Large intestine (tissue), 12 donors: Measurements from ENCODE around the gene RASAL3. TPM values are rescaled to one million over a fixed set of nuclear protein-coding genes. Genes with fewer than 3 reads are reported as not detected.

Experiments
- DNase-seq, 2 donors: peaks; one replicate each; pipeline versions ENCODE4 v3.0.0 to v3.0.0-alpha.2; 2013
- H3K27ac ChIP-seq: one replicate; pipeline ENCODE4 v1.5.1; 2013; ENCODE audit warnings: low read length
- H3K27me3 ChIP-seq: 2 replicates; pipeline ENCODE4 v1.6.1; 2013; ENCODE audit warnings: low read length; ENCODE audit not compliant: control insufficient read depth, insufficient read depth
- H3K36me3 ChIP-seq: 2 replicates; pipeline ENCODE4 v1.6.1; 2013; ENCODE audit warnings: low read length; ENCODE audit not compliant: control insufficient read depth, insufficient read depth
- H3K4me1 ChIP-seq: one replicate; pipeline ENCODE4 v1.6.1; 2013; ENCODE audit warnings: low read length; ENCODE audit not compliant: control insufficient read depth, insufficient read depth
- H3K4me3 ChIP-seq: one replicate; pipeline ENCODE4 v1.5.1; 2013; ENCODE audit warnings: low read length
- H3K9me3 ChIP-seq: one replicate; pipeline ENCODE4 v1.6.1; 2013; ENCODE audit warnings: mild to moderate bottlenecking, low read depth, low read length, moderate library complexity; ENCODE audit not compliant: control insufficient read depth
- WGBS: methylation state at CpG from one replicate; pipeline ENCODE4 v1.1.5; 2013; ENCODE audit warnings: low lambda C conversion rate; ENCODE audit not compliant: insufficient coverage; 5-methylcytosine and 5-hydroxymethylcytosine counted together
- long read RNA-seq, 11 donors: transcript quantifications; one replicate each; lab custom pipeline, GENCODE V29; 2026
- polyA plus RNA-seq: library from polyadenylated mRNA; unstranded; fragments of 120-200 nt; gene quantifications from one replicate; pipeline ENCODE4 v1.2.1, GENCODE V29; 2013

RASAL3 gene
- 2.8 TPM for polyA plus RNA-seq
- long read RNA-seq, donor 1, result 0 reads
- long read RNA-seq, donor 2, result 0 reads
- long read RNA-seq, donor 3, result 0 reads
- long read RNA-seq, donor 4, result 0 reads
- long read RNA-seq, donor 5, result 0 reads
- long read RNA-seq, donor 6, result 0 reads
- long read RNA-seq, donor 7, result 0 reads
- long read RNA-seq, donor 8, result 0 reads
- long read RNA-seq, donor 9, result 0 reads
- long read RNA-seq, donor 10, result 0 reads
- long read RNA-seq, donor 11, partial matches to known transcripts, result 0 of 1 reads
- long read RNA-seq, donor 11, other reads (novel, unspliced or antisense), result 0 of 1 reads

- Histone ChIP-seq H3K36me3 (no peaks in the 10 kb centered on the region), H3K4me1 (no peaks in the 10 kb centered on the region), H3K27ac (no peak within 1 kb of the TSS), H3K4me3 (peak within 1 kb of the TSS; percentile 18), H3K27me3 (peaks cover 60% of the 10 kb centered on the region), H3K9me3 (no peaks in the 10 kb centered on the region)
- DNase-seq, result no peak
- no CpG with 5 or more reads among the region's 17 CpGs for WGBS
Observed at GRCh38 chr19:15464394-15465385, at the start of gene RASAL3. Gene RASAL3, minus strand, starts transcription at chr19:15464544. Its CDS starts 186 bp downstream, at chr19:15464358.

- no peak overlapping the region for H3K27ac ChIP-seq
- H3K4me1 ChIP-seq, result no peaks in the 10 kb centered on the region
- no peak for DNase-seq
- no CpG with 5 or more reads among the region's 19 CpGs for WGBS
- no peaks in the 10 kb centered on the region for H3K9me3 ChIP-seq
- H3K36me3 ChIP-seq, result no peaks in the 10 kb centered on the region
- H3K27me3 ChIP-seq, result peaks cover 31% of the 10 kb centered on the region
- no peak overlapping the region for H3K4me3 ChIP-seq
Observed at GRCh38 chr19:15511671-15512424, 47.5 kb upstream of the RASAL3 start.

GRCh38 chr19:15508035-15508710 is 43.8 kb upstream of the RASAL3 start, which contains the start of gene CYP4F22:
Gene CYP4F22, plus strand, starts transcription at chr19:15508525. Its CDS starts 16,812 bp downstream, at chr19:15525337.
- Histone ChIP-seq H3K9me3 (no peaks in the 10 kb centered on the region), H3K36me3 (no peaks in the 10 kb centered on the region), H3K27me3 (peaks cover 37% of the 10 kb centered on the region), H3K4me1 (no peaks in the 10 kb centered on the region), H3K27ac (no peak within 1 kb of the TSS), H3K4me3 (no peak within 1 kb of the TSS)
- no peak for DNase-seq
- no CpG with 5 or more reads among the region's 52 CpGs for WGBS

GRCh38 chr19:15507068-15508034 is 43.0 kb upstream of the RASAL3 start:
- no CpG with 5 or more reads among the region's 14 CpGs for WGBS
- DNase-seq, result no peak
- Histone ChIP-seq H3K9me3 (no peaks in the 10 kb centered on the region), H3K4me3 (no peak overlapping the region), H3K27ac (no peak overlapping the region), H3K36me3 (no peaks in the 10 kb centered on the region), H3K4me1 (no peaks in the 10 kb centered on the region), H3K27me3 (peaks cover 39% of the 10 kb centered on the region)

GRCh38 chr19:15506074-15506571 is 41.8 kb upstream of the RASAL3 start:
- Histone ChIP-seq H3K27ac (no peak overlapping the region), H3K27me3 (peaks cover 40% of the 10 kb centered on the region), H3K36me3 (no peaks in the 10 kb centered on the region), H3K4me3 (no peak overlapping the region), H3K4me1 (no peaks in the 10 kb centered on the region), H3K9me3 (no peaks in the 10 kb centered on the region)
- no peak for DNase-seq
- WGBS, result no CpG with 5 or more reads among the region's 5 CpGs

GRCh38 chr19:15502264-15502663 is 37.9 kb upstream of the RASAL3 start:
- WGBS, result no CpG with 5 or more reads among the region's 1 CpG
- Histone ChIP-seq H3K36me3 (no peaks in the 10 kb centered on the region), H3K4me1 (no peaks in the 10 kb centered on the region), H3K27ac (no peak overlapping the region), H3K9me3 (no peaks in the 10 kb centered on the region), H3K4me3 (no peak overlapping the region), H3K27me3 (peaks cover 14% of the 10 kb centered on the region)
- DNase-seq, result no peak

- Histone ChIP-seq H3K36me3 (no peaks in the 10 kb centered on the region), H3K27me3 (peaks cover 11% of the 10 kb centered on the region), H3K4me1 (no peaks in the 10 kb centered on the region), H3K4me3 (no peak overlapping the region), H3K9me3 (no peaks in the 10 kb centered on the region), H3K27ac (no peak overlapping the region)
- WGBS, result no CpG with 5 or more reads among the region's 1 CpG
- DNase-seq, result no peak
Observed at GRCh38 chr19:15501596-15501995, 37.3 kb upstream of the RASAL3 start.

GRCh38 chr19:15498910-15499309 is 34.6 kb upstream of the RASAL3 start:
- peaks cover 5% of the 10 kb centered on the region for H3K27me3 ChIP-seq
- H3K4me3 ChIP-seq, result no peak overlapping the region
- no peaks in the 10 kb centered on the region for H3K4me1 ChIP-seq
- no peak overlapping the region for H3K27ac ChIP-seq
- WGBS, result no CpG with 5 or more reads among the region's 6 CpGs
- DNase-seq, result no peak
- H3K36me3 ChIP-seq, result no peaks in the 10 kb centered on the region
- H3K9me3 ChIP-seq, result no peaks in the 10 kb centered on the region
